ENCODE data around the gene KRTAP10-11.

- TF ChIP-seq CTCF (IDR thresholded peaks at IDR 0.05; ENCODE audit: poor library complexity) (no peak), EZH2phosphoT487 (IDR thresholded peaks at IDR 0.05; ENCODE audit: low read depth, severe bottlenecking, unreplicated experiment) (no peak)
These were observed 48.2 kb upstream of the KRTAP10-11 start for GRCh38 chr21:44598061-44598460.
